Measurements from ENCODE around the gene MRPS21.
A peak's percentile ranks its signal among the peaks of the same experiment; 100 is the strongest.
"Not testable (repeated sequence)": the region's sequence is repeated elsewhere in the genome, so short reads cannot be mapped to it uniquely, and the experiment has no call there.

The MRPS21 gene

GRCh38 chr1:150281221-150281757 is 12.4 kb upstream of the MRPS21 start:
- DNase-seq (ENCODE audit: extremely low read depth in 1 of 2, low read depth in 1 of 2) = peak in 1 of 2 donors; percentile 29

- DNase-seq (ENCODE audit: extremely low read depth in 1 of 2, low read depth in 1 of 2) = peak; percentile 43 to 56
Measured at GRCh38 chr1:150281758-150282557, 11.7 kb upstream of the MRPS21 start, which contains the start of gene CIART. CIART (plus strand) TSS chr1:150282554; CDS start chr1:150283268, 714 bp downstream.

- DNase-seq (ENCODE audit: extremely low read depth in 1 of 2, low read depth in 1 of 2) = no peak
Measured at GRCh38 chr1:150282558-150282958, 11.1 kb upstream of the MRPS21 start.

GRCh38 chr1:150283260-150283659 is 10.4 kb upstream of the MRPS21 start:
- no peak for DNase-seq (ENCODE audit: extremely low read depth in 1 of 2, low read depth in 1 of 2)

- DNase-seq (ENCODE audit: extremely low read depth in 1 of 2, low read depth in 1 of 2) = no peak
Measured at GRCh38 chr1:150288382-150288781, 5.3 kb upstream of the MRPS21 start.

GRCh38 chr1:150288822-150289221 is 4.8 kb upstream of the MRPS21 start:
- DNase-seq (ENCODE audit: extremely low read depth in 1 of 2, low read depth in 1 of 2) = no peak

GRCh38 chr1:150295476-150295875 is 1.8 kb downstream of the MRPS21 start:
- DNase-seq (ENCODE audit: extremely low read depth in 1 of 2, low read depth in 1 of 2) = no peak

GRCh38 chr1:150299716-150300115 is 6.1 kb downstream of the MRPS21 start:
- DNase-seq (ENCODE audit: extremely low read depth in 1 of 2, low read depth in 1 of 2) = no peak

- no peak for DNase-seq (ENCODE audit: extremely low read depth in 1 of 2, low read depth in 1 of 2)
Measured at GRCh38 chr1:150302338-150302737, 8.7 kb downstream of the MRPS21 start.

- DNase-seq (ENCODE audit: extremely low read depth in 1 of 2, low read depth in 1 of 2) = no peak
Measured at GRCh38 chr1:150302902-150303301, 9.2 kb downstream of the MRPS21 start.

GRCh38 chr1:150308585-150308984 is 14.9 kb downstream of the MRPS21 start:
- not testable (repeated sequence) for DNase-seq (ENCODE audit: extremely low read depth in 1 of 2, low read depth in 1 of 2)

- no peak for DNase-seq (ENCODE audit: extremely low read depth in 1 of 2, low read depth in 1 of 2)
Measured at GRCh38 chr1:150309758-150310508, 16.3 kb downstream of the MRPS21 start.

- DNase-seq (ENCODE audit: extremely low read depth in 1 of 2, low read depth in 1 of 2) = no peak
Measured at GRCh38 chr1:150311762-150312161, 18.1 kb downstream of the MRPS21 start.

GRCh38 chr1:150314691-150315090 is 21.0 kb downstream of the MRPS21 start:
- not testable (repeated sequence) for DNase-seq (ENCODE audit: extremely low read depth in 1 of 2, low read depth in 1 of 2)

- DNase-seq (ENCODE audit: extremely low read depth in 1 of 2, low read depth in 1 of 2) = no peak
Measured at GRCh38 chr1:150320667-150320978, 27.0 kb downstream of the MRPS21 start.

GRCh38 chr1:150321826-150322166 is 28.1 kb downstream of the MRPS21 start:
- DNase-seq (ENCODE audit: extremely low read depth in 1 of 2, low read depth in 1 of 2) = no peak

- no peak for DNase-seq (ENCODE audit: extremely low read depth in 1 of 2, low read depth in 1 of 2)
Measured at GRCh38 chr1:150322310-150322709, 28.6 kb downstream of the MRPS21 start.

- DNase-seq (ENCODE audit: extremely low read depth in 1 of 2, low read depth in 1 of 2) = no peak
Measured at GRCh38 chr1:150332651-150333290, 39.1 kb downstream of the MRPS21 start.

GRCh38 chr1:150346316-150346715 is 52.7 kb downstream of the MRPS21 start:
- DNase-seq (ENCODE audit: extremely low read depth in 1 of 2, low read depth in 1 of 2) = no peak

- DNase-seq (ENCODE audit: extremely low read depth in 1 of 2, low read depth in 1 of 2) = no peak
Measured at GRCh38 chr1:150352866-150353265, 59.2 kb downstream of the MRPS21 start.
